ACC112 (cell line): Measurements from ENCODE around the gene SNAP47.

Source experiments
- H2AFZ ChIP-seq: fragments of 200-600 bp; sonication (generic); one replicate; pipeline ENCODE4 v1.6.0; 2017; ENCODE audit warnings: antibody characterized with exemption, low read length; ENCODE audit not compliant: unreplicated experiment
- H3K27ac ChIP-seq: fragments of 200-600 bp; sonication (generic); 2 replicates; pipeline ENCODE4 v1.5.1; 2014; ENCODE audit warnings: low read depth, mild to moderate bottlenecking, antibody characterized with exemption, low read length, moderate library complexity
- H3K27me3 ChIP-seq: fragments of 200-600 bp; sonication (generic); 2 replicates; pipeline ENCODE4 v1.6.1; 2014; ENCODE audit warnings: mild to moderate bottlenecking, antibody characterized with exemption, low read length, moderate library complexity, mixed read lengths; ENCODE audit not compliant: insufficient read depth
- H3K36me3 ChIP-seq: fragments of 200-600 bp; sonication (generic); 2 replicates; pipeline ENCODE4 v1.6.1; 2016; ENCODE audit warnings: mild to moderate bottlenecking, antibody characterized with exemption, low read length, moderate library complexity, mixed read lengths; ENCODE audit not compliant: insufficient read depth
- H3K4me1 ChIP-seq: fragments of 200-600 bp; sonication (generic); one replicate; pipeline ENCODE4 v1.6.1; 2016; ENCODE audit warnings: low read length, mixed read lengths; ENCODE audit not compliant: insufficient read depth, unreplicated experiment, control insufficient read depth
- H3K4me3 ChIP-seq: fragments of 200-600 bp; sonication (generic); 2 replicates; pipeline ENCODE4 v1.5.1; 2014; ENCODE audit warnings: mild to moderate bottlenecking, low read depth, low read length
- H3K79me2 ChIP-seq: fragments of 200-600 bp; sonication (generic); one replicate; pipeline ENCODE4 v1.6.0; 2016; ENCODE audit warnings: low read length; ENCODE audit not compliant: control insufficient read depth, unreplicated experiment, insufficient read depth

SNAP47 gene

DNA sequence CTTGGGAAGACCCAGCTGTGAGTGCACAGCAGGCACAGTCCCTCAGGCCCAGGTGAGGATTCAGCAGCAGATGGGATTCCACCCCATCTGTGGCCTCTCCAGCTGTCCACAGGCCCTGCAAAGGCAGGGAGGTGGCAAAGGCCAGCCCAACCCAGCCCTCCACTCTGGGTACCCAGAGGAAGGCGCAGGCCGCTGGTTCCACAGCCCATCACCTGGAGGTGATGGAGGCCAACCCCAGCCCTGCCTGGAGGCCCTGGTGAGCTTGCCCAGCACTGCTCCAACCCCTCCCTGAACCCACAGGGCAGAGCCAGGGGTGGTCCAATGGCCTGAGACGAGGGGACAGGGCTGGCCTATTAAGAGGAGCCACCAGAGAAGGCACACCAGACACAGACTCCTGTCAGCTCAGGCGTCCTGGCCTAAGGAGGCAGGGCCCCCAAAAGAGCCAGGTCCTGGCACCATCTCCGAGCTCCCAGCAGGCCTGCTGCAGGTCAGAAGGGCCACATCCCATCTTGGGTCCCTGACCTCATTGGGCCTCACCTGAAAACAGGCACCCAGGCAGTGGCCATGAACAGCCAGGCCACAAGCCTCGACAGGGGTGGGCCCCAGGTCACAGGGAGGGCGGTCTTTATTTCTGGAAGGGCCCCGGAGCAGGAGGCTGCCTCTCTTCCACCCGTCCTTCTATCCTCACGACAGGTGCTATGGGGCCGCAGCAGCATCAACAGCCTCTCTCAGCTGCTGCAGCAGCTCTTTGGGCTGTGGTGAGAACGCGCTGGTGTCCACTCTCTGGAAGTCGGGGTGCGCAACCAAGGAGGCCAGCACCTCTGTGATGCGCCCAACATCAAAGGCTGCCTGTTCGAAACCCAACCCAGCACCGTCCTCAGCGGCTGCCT is 3.3 kb upstream of the SNAP47 start:
- Histone ChIP-seq H3K79me2 (peaks cover 29% of the 10 kb centered on the region), H2AFZ (no peak overlapping the region), H3K27me3 (peaks cover 4% of the 10 kb centered on the region; the same call in 1 of the 2 replicates), H3K27ac (no peak overlapping the region), H3K36me3 (no peaks in the 10 kb centered on the region; the same call in 1 of the 2 replicates), H3K4me3 (no peak overlapping the region), H3K4me1 (peaks cover 5% of the 10 kb centered on the region)

DNA sequence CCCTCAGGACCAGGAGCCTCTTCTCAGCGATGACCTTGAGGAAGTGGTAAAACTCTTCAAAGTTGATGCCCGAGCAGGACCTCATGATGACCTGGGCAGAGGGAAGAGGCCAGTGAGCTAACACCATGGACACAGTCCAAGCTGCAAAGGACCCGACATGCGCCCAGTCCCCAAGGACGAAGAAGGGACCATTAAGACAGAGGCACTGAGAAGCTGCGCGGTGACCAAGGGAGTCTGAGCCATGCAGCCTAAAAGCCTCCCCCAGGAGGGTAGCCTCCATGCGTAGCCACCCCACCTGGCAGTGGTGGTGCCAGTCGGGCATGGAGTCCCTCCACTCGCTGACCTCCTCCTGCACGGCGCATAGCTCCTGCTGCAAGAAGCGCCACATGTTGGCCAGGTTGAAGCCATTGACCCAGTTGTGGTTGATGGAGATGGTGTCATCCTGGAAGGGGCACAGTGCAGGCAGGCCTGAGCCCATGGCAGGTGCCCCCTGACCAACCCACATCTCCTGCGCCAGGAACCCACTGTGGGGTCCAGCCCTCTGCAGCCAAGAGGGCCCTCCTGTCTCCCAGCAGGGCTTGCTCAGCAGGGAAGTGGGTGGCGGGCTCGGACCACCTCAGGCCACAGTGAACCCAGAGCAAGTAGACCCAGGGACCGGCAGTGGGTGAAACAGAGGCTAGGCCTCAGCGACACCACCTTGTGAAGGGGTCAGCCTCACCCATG is 2.5 kb upstream of the SNAP47 start:
- Histone ChIP-seq H3K79me2 (peaks cover 37% of the 10 kb centered on the region), H3K4me1 (peaks cover 5% of the 10 kb centered on the region), H2AFZ (no peak overlapping the region), H3K36me3 (no peaks in the 10 kb centered on the region; the same call in 1 of the 2 replicates), H3K27me3 (no peaks in the 10 kb centered on the region), H3K4me3 (no peak overlapping the region), H3K27ac (no peak overlapping the region)

- Histone ChIP-seq H3K4me1 (peaks cover 5% of the 10 kb centered on the region), H2AFZ (no peak overlapping the region), H3K36me3 (no peaks in the 10 kb centered on the region; the same call in 1 of the 2 replicates), H3K79me2 (peaks cover 37% of the 10 kb centered on the region), H3K27me3 (no peaks in the 10 kb centered on the region), H3K27ac (no peak overlapping the region), H3K4me3 (peak overlapping the region; percentile 95; the same call in 1 of the 2 replicates)
These were observed 1.9 kb upstream of the SNAP47 start for GRCh38 chr1:227733309-227733705.

GRCh38 chr1:227733751-227734545 is 1.3 kb upstream of the SNAP47 start:
- Histone ChIP-seq H3K4me3 (peak overlapping the region; percentile 95), H3K27me3 (no peaks in the 10 kb centered on the region), H3K79me2 (peaks cover 44% of the 10 kb centered on the region), H3K36me3 (no peaks in the 10 kb centered on the region; the same call in 1 of the 2 replicates), H3K27ac (no peak overlapping the region), H2AFZ (peak overlapping the region; percentile 58), H3K4me1 (peaks cover 5% of the 10 kb centered on the region)

DNA sequence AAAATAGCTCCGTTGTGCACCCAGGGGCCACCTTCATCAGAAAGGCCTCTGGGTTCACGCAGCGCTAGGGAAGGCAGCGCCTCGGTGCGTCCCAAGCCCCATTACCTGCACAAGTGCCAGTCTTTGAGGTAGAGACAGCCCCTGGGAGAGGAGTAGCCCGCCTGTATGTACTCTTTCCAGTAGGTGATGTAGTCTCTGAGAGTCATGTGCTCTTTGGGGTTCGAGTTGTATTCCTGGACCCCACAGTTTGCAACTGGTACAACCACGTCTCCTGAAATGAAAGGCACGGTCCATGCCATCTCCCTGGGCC is 734 bp upstream of the SNAP47 start:
- no peak overlapping the region for H3K27ac ChIP-seq
- H3K4me1 ChIP-seq = peaks cover 5% of the 10 kb centered on the region
- H3K27me3 ChIP-seq = no peaks in the 10 kb centered on the region
- H2AFZ ChIP-seq = peak overlapping the region; percentile 58
- peak overlapping the region; percentile 95 for H3K4me3 ChIP-seq
- H3K79me2 ChIP-seq = peaks cover 49% of the 10 kb centered on the region
- no peaks in the 10 kb centered on the region; the same call in 1 of the 2 replicates for H3K36me3 ChIP-seq

- no peak overlapping the region for H3K27ac ChIP-seq
- H3K79me2 ChIP-seq = peaks cover 61% of the 10 kb centered on the region
These were observed 477 bp downstream of the SNAP47 start for GRCh38 chr1:227735539-227736285.

DNA sequence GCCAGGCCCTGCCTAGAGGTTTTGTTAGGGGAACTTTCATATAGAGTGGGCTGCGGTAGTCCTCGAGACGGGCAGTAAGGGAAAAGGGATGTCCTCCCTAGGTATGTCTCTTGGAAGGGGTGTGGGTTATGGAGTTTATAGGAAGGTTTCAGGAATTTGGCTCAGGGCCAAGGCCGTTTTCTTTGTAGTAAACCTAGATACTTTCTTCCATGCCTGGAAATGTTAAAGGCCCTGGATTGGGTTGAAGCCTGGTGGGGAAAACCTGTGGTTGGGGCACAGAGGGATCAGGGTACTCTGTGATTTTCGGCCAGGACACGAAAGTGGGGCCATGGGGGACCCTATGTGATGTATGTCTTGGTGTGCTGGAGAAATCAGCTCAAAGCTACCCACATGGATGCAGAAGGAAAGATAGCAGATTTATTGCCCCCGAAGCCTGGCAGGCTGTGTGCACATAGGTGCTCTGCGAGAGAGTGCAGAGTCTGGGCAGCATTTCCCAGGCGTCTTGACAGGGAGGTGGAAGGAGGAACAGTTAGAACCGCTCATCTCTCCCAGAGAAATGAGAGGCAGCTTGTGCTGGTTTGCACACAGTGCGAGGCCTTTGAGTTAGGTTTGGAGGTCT is 1.7 kb downstream of the SNAP47 start:
- Histone ChIP-seq H3K4me3 (no peak overlapping the region), H3K4me1 (peaks cover 5% of the 10 kb centered on the region), H3K36me3 (no peaks in the 10 kb centered on the region; the same call in 1 of the 2 replicates)

More at GRCh38 chr1:227735539-227736285, 477 bp downstream of the SNAP47 start:
- H3K36me3 ChIP-seq = no peaks in the 10 kb centered on the region; the same call in 1 of the 2 replicates
- H3K27me3 ChIP-seq = no peaks in the 10 kb centered on the region
- H2AFZ ChIP-seq = peak overlapping the region; percentile 81
- peaks cover 5% of the 10 kb centered on the region for H3K4me1 ChIP-seq
- peak overlapping the region; percentile 95 for H3K4me3 ChIP-seq

GRCh38 chr1:227738820-227739219 is 3.6 kb downstream of the SNAP47 start:
- H2AFZ ChIP-seq = no peak overlapping the region
- H3K79me2 ChIP-seq = peaks cover 81% of the 10 kb centered on the region
- no peak overlapping the region for H3K27ac ChIP-seq
- H3K27me3 ChIP-seq = no peaks in the 10 kb centered on the region
- H3K4me1 ChIP-seq = peaks cover 3% of the 10 kb centered on the region
- no peak overlapping the region for H3K4me3 ChIP-seq
- no peaks in the 10 kb centered on the region for H3K36me3 ChIP-seq

More for the DNA sequence above, 1.7 kb downstream of the SNAP47 start:
- H3K79me2 ChIP-seq = peaks cover 71% of the 10 kb centered on the region
- no peak overlapping the region for H3K27ac ChIP-seq
- no peak overlapping the region for H2AFZ ChIP-seq
- no peaks in the 10 kb centered on the region for H3K27me3 ChIP-seq

GRCh38 chr1:227739636-227740035 is 4.4 kb downstream of the SNAP47 start:
- Histone ChIP-seq H3K4me1 (no peaks in the 10 kb centered on the region), H3K27ac (no peak overlapping the region), H3K79me2 (peaks cover 73% of the 10 kb centered on the region), H3K27me3 (no peaks in the 10 kb centered on the region), H3K36me3 (no peaks in the 10 kb centered on the region), H3K4me3 (no peak overlapping the region), H2AFZ (no peak overlapping the region)
